NCI-H774 (cell line): ENCODE measurements around the gene SAP130.

Source experiments
- DNase-seq: peaks from one replicate; lab custom pipeline; 2025; lab: John Stamatoyannopoulos, UW

Gene SAP130

DNA sequence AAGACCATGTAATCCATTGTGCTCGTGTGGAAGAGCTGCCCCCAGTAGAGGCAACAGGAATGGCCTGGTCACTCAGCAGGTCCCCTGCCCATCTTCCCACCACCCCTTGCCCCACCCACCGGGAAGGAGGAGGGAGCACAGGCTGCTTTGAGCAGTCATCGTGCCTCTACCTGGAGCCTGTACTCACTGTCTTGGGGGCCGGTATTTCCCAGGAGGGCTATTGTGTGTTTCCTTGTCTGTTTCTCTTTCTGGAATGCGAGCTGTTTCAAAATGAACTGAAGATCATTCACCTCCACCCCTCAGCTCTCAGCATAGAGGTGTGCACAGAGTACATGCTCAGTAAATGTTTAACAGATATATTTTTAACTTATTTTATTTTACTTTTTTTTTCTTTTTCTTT, 134.4 kb downstream of the SAP130 start:
- no peak for DNase-seq

DNA sequence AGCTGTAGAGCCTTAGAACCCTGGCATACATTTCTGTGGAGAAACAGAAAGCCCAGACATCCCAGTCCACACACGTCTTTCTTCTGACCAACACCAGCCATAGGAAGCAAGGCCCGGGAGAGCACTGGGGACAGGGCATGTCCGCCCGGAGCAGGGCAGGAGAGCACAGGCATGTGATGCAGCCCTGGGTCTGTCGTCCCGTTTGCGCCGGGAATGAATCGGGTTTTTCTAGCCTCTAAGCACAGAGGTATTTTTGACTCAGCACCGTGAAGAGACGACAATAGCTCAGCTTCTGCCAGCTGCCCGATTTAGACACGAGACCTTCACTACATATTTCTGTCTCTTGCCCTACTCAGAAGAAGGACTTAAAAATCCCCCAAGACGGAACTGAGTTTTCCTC, 134.8 kb downstream of the SAP130 start:
- DNase-seq = no peak

DNA sequence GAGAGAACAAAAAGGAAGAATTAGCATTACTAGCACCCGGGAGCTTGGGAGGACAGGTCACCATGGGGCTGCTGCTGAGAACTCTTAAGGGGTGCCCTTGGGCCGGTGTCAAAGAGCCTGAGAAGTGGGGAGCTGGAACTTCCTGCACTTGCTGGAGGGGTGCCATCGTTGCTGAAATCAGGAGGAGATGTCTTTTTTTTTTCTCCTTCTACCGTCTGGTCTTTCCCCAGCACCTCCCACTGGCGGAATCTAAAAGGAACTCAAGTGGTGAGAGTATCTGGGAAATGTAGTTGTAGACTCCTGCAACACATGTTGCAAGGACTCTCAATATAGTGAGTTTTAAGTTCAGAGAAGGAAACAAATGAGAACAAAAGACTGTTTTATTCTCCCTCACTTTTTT, 136.0 kb downstream of the SAP130 start:
- DNase-seq = no peak
